MM.1S (cell line): ENCODE results near the gene DISC1.

Experiments used
- DNase-seq: peaks from one replicate; pipeline ENCODE4 v3.0.0-alpha.2; 2015
- H2AFZ ChIP-seq: fragments of 300-600 bp; sonication (generic); 2 replicates; pipeline ENCODE4 v1.6.0; 2016; ENCODE audit warnings: antibody characterized with exemption, low read length
- H3F3A ChIP-seq: fragments of 300-600 bp; sonication (generic); 2 replicates; pipeline ENCODE4 v1.6.1; 2016; ENCODE audit warnings: mild to moderate bottlenecking, antibody characterized with exemption, low read length, moderate library complexity, mixed read lengths; ENCODE audit not compliant: insufficient read depth
- H3K27ac ChIP-seq: fragments of 300-600 bp; sonication (generic); 2 replicates; pipeline ENCODE4 v1.5.1; 2016; ENCODE audit warnings: mild to moderate bottlenecking, low read length
- H3K27me3 ChIP-seq: fragments of 300-600 bp; sonication (generic); replicated peaks from 2 replicates; pipeline ENCODE4 v1.6.0; 2016; ENCODE audit warnings: low read length; ENCODE audit not compliant: insufficient read depth
- H3K36me3 ChIP-seq: fragments of 300-600 bp; sonication (generic); replicated peaks from 2 replicates; pipeline ENCODE4 v1.6.1; 2016; ENCODE audit warnings: mild to moderate bottlenecking, low read length, mixed read lengths; ENCODE audit not compliant: insufficient read depth
- H3K4me1 ChIP-seq: fragments of 300-600 bp; sonication (generic); 2 replicates; pipeline ENCODE4 v1.6.1; 2016; ENCODE audit warnings: low read length, mixed read lengths
- H3K4me2 ChIP-seq: fragments of 300-600 bp; sonication (generic); 2 replicates; pipeline ENCODE4 v1.6.0; 2016; ENCODE audit warnings: low read depth, low read length
- H3K4me3 ChIP-seq: fragments of 300-600 bp; sonication (generic); 2 replicates; pipeline ENCODE4 v1.5.1; 2016; ENCODE audit warnings: low read length, mixed read lengths
- H3K79me2 ChIP-seq: fragments of 300-600 bp; sonication (generic); 2 replicates; pipeline ENCODE4 v1.6.1; 2016; ENCODE audit warnings: mixed run types, low read length, mixed read lengths
- H3K9ac ChIP-seq: fragments of 300-600 bp; sonication (generic); 2 replicates; pipeline ENCODE4 v1.6.1; 2016; ENCODE audit warnings: low read length, mixed read lengths
- H3K9me2 ChIP-seq: fragments of 300-600 bp; sonication (generic); replicated peaks from 2 replicates; pipeline ENCODE4 v1.6.1; 2016; ENCODE audit warnings: mild to moderate bottlenecking, low read length, mixed read lengths; ENCODE audit not compliant: insufficient read depth
- H3K9me3 ChIP-seq: fragments of 300-600 bp; sonication (generic); replicated peaks from 2 replicates; pipeline ENCODE4 v1.6.1; 2016; ENCODE audit warnings: mild to moderate bottlenecking, low read length, mixed read lengths; ENCODE audit not compliant: insufficient read depth
- H4K20me1 ChIP-seq: fragments of 300-600 bp; sonication (generic); 2 replicates; pipeline ENCODE4 v1.6.1; 2016; ENCODE audit warnings: mild to moderate bottlenecking, low read length, moderate library complexity, mixed read lengths; ENCODE audit not compliant: insufficient read depth
- EZH2 ChIP-seq: fragments of 300-600 bp; sonication (generic); optimal IDR thresholded peaks from 2 replicates; pipeline ENCODE3; 2017; ENCODE audit warnings: low read depth, mild to moderate bottlenecking, antibody characterized with exemption, low read length, mixed read lengths
- EZH2phosphoT487 ChIP-seq: fragments of 300-600 bp; sonication (generic); IDR thresholded peaks from 2 replicates; pipeline ENCODE4 v1.6.1; 2018; ENCODE audit warnings: antibody characterized with exemption, low read length
- TF ChIP-seq, protein P1 (sequence below): fragments of 300-600 bp; sonication (generic); IDR thresholded peaks from 2 replicates; pipeline ENCODE4 v1.5.1; 2016; ENCODE audit warnings: antibody characterized with exemption, low read length, mixed read lengths

The DISC1 gene

DNA sequence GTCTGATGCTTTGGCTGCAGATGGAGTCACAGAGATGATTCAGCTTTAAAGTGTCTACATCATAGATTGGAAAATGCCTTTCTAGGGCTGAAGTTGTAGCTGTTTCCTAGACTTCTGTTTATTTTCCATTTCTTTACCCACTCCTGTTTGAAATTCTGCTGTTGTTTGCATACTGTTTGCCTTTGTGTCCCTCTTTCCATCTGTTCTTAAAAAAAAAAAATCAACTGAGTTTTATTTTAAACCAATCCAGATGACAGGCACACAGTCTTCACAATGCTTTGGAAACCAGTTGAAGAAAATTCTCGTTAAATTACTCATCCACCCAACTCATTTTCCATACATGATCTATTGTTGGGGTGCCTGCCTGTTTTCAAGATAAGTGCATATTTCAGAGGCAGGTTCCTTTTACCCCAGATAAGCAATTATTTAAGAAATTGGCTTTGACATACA is 245.9 kb downstream of the DISC1 start:
- Histone ChIP-seq H3K79me2 (no peaks in the 10 kb centered on the region), H3K27me3 (no peaks in the 10 kb centered on the region), H3K4me1 (peaks cover 10% of the 10 kb centered on the region), H4K20me1 (no peaks in the 10 kb centered on the region), H3K9me3 (no peaks in the 10 kb centered on the region), H3K4me3 (no peak overlapping the region), H3K9ac (no peak overlapping the region), H3F3A (no peaks in the 10 kb centered on the region), H3K9me2 (no peaks in the 10 kb centered on the region), H2AFZ (no peak overlapping the region), H3K27ac (no peak overlapping the region), H3K4me2 (no peak overlapping the region), H3K36me3 (no peaks in the 10 kb centered on the region)
- DNase-seq: no peak
- TF ChIP-seq EZH2 (no peak), EZH2phosphoT487 (no peak)
- TF ChIP-seq, protein P1, sequence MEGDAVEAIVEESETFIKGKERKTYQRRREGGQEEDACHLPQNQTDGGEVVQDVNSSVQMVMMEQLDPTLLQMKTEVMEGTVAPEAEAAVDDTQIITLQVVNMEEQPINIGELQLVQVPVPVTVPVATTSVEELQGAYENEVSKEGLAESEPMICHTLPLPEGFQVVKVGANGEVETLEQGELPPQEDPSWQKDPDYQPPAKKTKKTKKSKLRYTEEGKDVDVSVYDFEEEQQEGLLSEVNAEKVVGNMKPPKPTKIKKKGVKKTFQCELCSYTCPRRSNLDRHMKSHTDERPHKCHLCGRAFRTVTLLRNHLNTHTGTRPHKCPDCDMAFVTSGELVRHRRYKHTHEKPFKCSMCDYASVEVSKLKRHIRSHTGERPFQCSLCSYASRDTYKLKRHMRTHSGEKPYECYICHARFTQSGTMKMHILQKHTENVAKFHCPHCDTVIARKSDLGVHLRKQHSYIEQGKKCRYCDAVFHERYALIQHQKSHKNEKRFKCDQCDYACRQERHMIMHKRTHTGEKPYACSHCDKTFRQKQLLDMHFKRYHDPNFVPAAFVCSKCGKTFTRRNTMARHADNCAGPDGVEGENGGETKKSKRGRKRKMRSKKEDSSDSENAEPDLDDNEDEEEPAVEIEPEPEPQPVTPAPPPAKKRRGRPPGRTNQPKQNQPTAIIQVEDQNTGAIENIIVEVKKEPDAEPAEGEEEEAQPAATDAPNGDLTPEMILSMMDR: no peak

DNA sequence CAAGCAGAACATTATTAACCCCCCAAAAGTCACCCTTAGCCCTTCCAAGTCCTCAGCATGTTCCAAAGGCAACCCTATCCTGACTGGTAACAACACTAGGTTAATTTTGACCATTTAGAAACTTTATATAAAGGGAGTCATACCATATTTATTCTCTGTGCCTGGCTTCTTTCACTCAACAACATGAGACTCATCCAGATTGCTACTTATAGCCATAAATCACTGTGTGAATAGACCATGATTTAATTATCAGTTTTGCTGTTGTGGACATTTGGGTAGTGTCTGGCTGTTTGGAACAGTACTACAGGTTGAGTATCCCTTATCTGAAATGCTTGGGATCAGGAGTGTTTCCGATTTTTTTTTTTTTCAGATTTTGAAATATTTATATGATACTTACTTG is 252.1 kb downstream of the DISC1 start:
- Histone ChIP-seq H3F3A (no peaks in the 10 kb centered on the region), H3K9me2 (no peaks in the 10 kb centered on the region), H3K36me3 (no peaks in the 10 kb centered on the region), H3K27ac (no peak overlapping the region), H3K79me2 (no peaks in the 10 kb centered on the region), H3K9me3 (no peaks in the 10 kb centered on the region), H2AFZ (no peak overlapping the region), H3K27me3 (no peaks in the 10 kb centered on the region), H4K20me1 (no peaks in the 10 kb centered on the region), H3K4me3 (no peak overlapping the region), H3K4me2 (no peak overlapping the region), H3K4me1 (no peaks in the 10 kb centered on the region), H3K9ac (no peak overlapping the region)
- no peak for DNase-seq
- TF ChIP-seq EZH2phosphoT487 (no peak), EZH2 (no peak)
- TF ChIP-seq, protein P1: no peak

DNA sequence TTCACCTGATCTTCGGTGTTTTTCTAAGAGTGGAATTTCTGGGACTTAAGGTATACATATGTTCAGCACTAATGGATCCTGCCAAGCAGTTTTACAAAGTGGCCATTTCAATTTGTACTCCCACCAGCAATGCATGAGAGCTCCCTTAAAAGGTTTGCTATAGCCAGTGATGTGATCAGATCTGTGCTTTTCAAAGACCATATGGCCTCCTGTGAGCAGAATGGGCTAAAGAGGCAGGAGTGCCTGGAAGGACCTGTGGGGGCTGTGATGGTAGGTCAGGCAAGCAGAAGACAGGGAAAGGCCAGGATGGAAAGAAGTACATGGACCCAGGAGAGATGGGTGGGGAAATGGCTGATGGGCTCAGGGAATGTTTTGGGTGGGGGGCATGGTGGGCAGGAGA is 252.7 kb downstream of the DISC1 start:
- no peaks in the 10 kb centered on the region for H3F3A ChIP-seq
- H3K36me3 ChIP-seq: no peaks in the 10 kb centered on the region
- no peaks in the 10 kb centered on the region for H4K20me1 ChIP-seq
- no peak overlapping the region for H3K4me3 ChIP-seq
- no peak overlapping the region for H3K9ac ChIP-seq
- no peaks in the 10 kb centered on the region for H3K27me3 ChIP-seq
- TF ChIP-seq EZH2: no peak
- TF ChIP-seq EZH2phosphoT487: no peak
- TF ChIP-seq, protein P1: no peak
- no peak overlapping the region for H2AFZ ChIP-seq
- H3K4me1 ChIP-seq: no peaks in the 10 kb centered on the region
- no peaks in the 10 kb centered on the region for H3K79me2 ChIP-seq
- H3K9me2 ChIP-seq: no peaks in the 10 kb centered on the region
- H3K9me3 ChIP-seq: no peaks in the 10 kb centered on the region
- H3K27ac ChIP-seq: no peak overlapping the region
- DNase-seq: no peak
- no peak overlapping the region for H3K4me2 ChIP-seq
